C4-2B (cell line): ENCODE data around the gene SAP25.
"Not testable (repeated sequence)": the region's sequence is repeated elsewhere in the genome, so short reads cannot be mapped to it uniquely, and the experiment has no call there.

Source experiments
- CTCF ChIP-seq: fragments of 450-650 bp; conservative IDR thresholded peaks from 2 replicates; pipeline ENCODE4 v1.5.1; 2017; ENCODE audit warnings: mild to moderate bottlenecking
- ZFX ChIP-seq: fragments of 450-650 bp; IDR thresholded peaks from 2 replicates; pipeline ENCODE4 v1.6.1; 2017

GRCh38 chr7:100541309-100541708 is 32.4 kb downstream of the SAP25 start:
- TF ChIP-seq CTCF, ZFX: not testable (repeated sequence)
